Endothelial cell of umbilical vein (primary cell): ENCODE measurements around the gene KIF27. TPM values are rescaled to one million over a fixed set of nuclear protein-coding genes. Genes with fewer than 3 reads are reported as not detected.
"Not testable (repeated sequence)": the region's sequence is repeated elsewhere in the genome, so short reads cannot be mapped to it uniquely, and the experiment has no call there.

Experiments used
- BruUV-seq: library from RNA; stranded (reverse); fragments of 400-500 nt; replicated peaks from 2 replicates; lab custom pipeline; 2021; lab: Mats Ljungman, UMichigan
- CTCF ChIA-PET: fragments of 300-600, 350-600 bp; sonication (Branson Sonifier 250); formaldehyde crosslinking; loops from one replicate; lab custom pipeline; 2021; ENCODE audit warnings: antibody characterized with exemption, inconsistent platforms; lab: Charles Lee
- POLR2A ChIA-PET: fragments of 300-600, 350-600 bp; sonication (Branson Sonifier 250); formaldehyde crosslinking; loops from one replicate; lab custom pipeline; 2021; ENCODE audit warnings: antibody characterized with exemption, inconsistent platforms; lab: Charles Lee
- DNase-seq: peaks from one replicate; pipeline ENCODE4 v3.0.0-alpha.2; 2011; ENCODE audit warnings: low read depth, low spot score
- FAIRE-seq: peaks from 2 replicates; lab custom pipeline; 2011; peaks lifted over from hg19 to GRCh38; lab: Jason Lieb, UNC
- H2AFZ ChIP-seq: 2 replicates; pipeline ENCODE4 v1.6.0; 2012; ENCODE audit warnings: low read depth, low read length, control low read depth, inconsistent platforms
- H3K27ac ChIP-seq: 2 replicates; pipeline ENCODE4 v1.5.1; 2011; ENCODE audit warnings: low read depth, mild to moderate bottlenecking, control low read depth, low read length, moderate library complexity; ENCODE audit not compliant: insufficient read depth
- H3K27me3 ChIP-seq, 2 experiments: 2 replicates each; pipeline versions ENCODE4 v1.6.0 to v1.6.1; 2011; ENCODE audit warnings: low read length in 2 of 2, mixed read lengths in 1 of 2; ENCODE audit not compliant: control insufficient read depth in 2 of 2, insufficient read depth in 2 of 2
- H3K36me3 ChIP-seq, 2 experiments: 2 replicates in 1 of 2; 3 replicates in 1 of 2; pipeline ENCODE4 v1.5.1; 2011; ENCODE audit warnings: low read length in 2 of 2, mild to moderate bottlenecking in 1 of 2, moderate library complexity in 1 of 2; ENCODE audit not compliant: control insufficient read depth in 2 of 2, insufficient read depth in 2 of 2; ENCODE audit errors: extremely low read depth in 1 of 2
- H3K4me1 ChIP-seq: 3 replicates; pipeline ENCODE4 v1.5.1; 2011; ENCODE audit warnings: mild to moderate bottlenecking, low read length; ENCODE audit not compliant: control insufficient read depth, insufficient read depth; ENCODE audit errors: extremely low read depth
- H3K4me2 ChIP-seq: 2 replicates; pipeline ENCODE4 v1.6.1; 2011; ENCODE audit warnings: low read length, control low read depth, mixed read lengths; ENCODE audit not compliant: insufficient read depth
- H3K4me3 ChIP-seq, 3 experiments: fragments of 200-600 bp in 1 of 3; sonication (generic), shearing (Covaris generic) in 1 of 3; replicated peaks in 1 of 3; 2 replicates each; pipeline ENCODE4 v1.5.1; 2011 to 2016; ENCODE audit warnings: control low read depth in 3 of 3, low read length in 3 of 3, mild to moderate bottlenecking in 2 of 3, inconsistent platforms in 1 of 3, low read depth in 1 of 3, moderate library complexity in 1 of 3; ENCODE audit not compliant: insufficient read depth in 1 of 3
- H3K79me2 ChIP-seq: 2 replicates; pipeline ENCODE4 v1.6.0; 2012; ENCODE audit warnings: low read length, inconsistent platforms; ENCODE audit not compliant: control insufficient read depth, insufficient read depth
- H3K9ac ChIP-seq: replicated peaks from 2 replicates; pipeline ENCODE3; 2011; ENCODE audit warnings: low read length, control low read depth; ENCODE audit not compliant: insufficient read depth; ENCODE audit errors: extremely low read depth
- H3K9me1 ChIP-seq: replicated peaks from 3 replicates; pipeline ENCODE4 v1.6.0; 2011; ENCODE audit warnings: mild to moderate bottlenecking, low read length; ENCODE audit not compliant: control insufficient read depth, insufficient read depth; ENCODE audit errors: extremely low read depth
- H3K9me3 ChIP-seq: replicated peaks from 2 replicates; pipeline ENCODE4 v1.5.1; 2012; ENCODE audit warnings: low read length, inconsistent platforms; ENCODE audit not compliant: control insufficient read depth, insufficient read depth
- H4K20me1 ChIP-seq: replicated peaks from 2 replicates; pipeline ENCODE3; 2011; ENCODE audit warnings: mild to moderate bottlenecking, low read length; ENCODE audit not compliant: control insufficient read depth, insufficient read depth; ENCODE audit errors: extremely low read depth
- EZH2 ChIP-seq: IDR thresholded peaks from 2 replicates; pipeline ENCODE4 v1.6.1; 2012; ENCODE audit warnings: borderline replicate concordance, low read depth, mild to moderate bottlenecking, moderate library complexity, low read length, inconsistent platforms; ENCODE audit not compliant: severe bottlenecking
- FOS ChIP-seq: IDR thresholded peaks from 2 replicates; pipeline ENCODE4 v1.6.1; 2011; ENCODE audit warnings: mild to moderate bottlenecking, low read length, moderate library complexity, borderline replicate concordance; ENCODE audit not compliant: insufficient read depth
- GATA2 ChIP-seq: IDR thresholded peaks from 2 replicates; pipeline ENCODE4 v1.7.0; 2011; ENCODE audit warnings: low read depth, mild to moderate bottlenecking, moderate library complexity, mixed read lengths, low read length; ENCODE audit not compliant: insufficient read length, insufficient read depth
- JUN ChIP-seq: IDR thresholded peaks from 2 replicates; pipeline ENCODE4 v1.6.1; 2011; ENCODE audit warnings: borderline replicate concordance, low read depth; ENCODE audit not compliant: insufficient read length, insufficient read depth
- MAX ChIP-seq: IDR thresholded peaks from 2 replicates; pipeline ENCODE4 v1.6.1; 2011; ENCODE audit not compliant: insufficient read depth, insufficient read length
- MYC ChIP-seq: IDR thresholded peaks from one replicate; pipeline ENCODE4 v1.6.1; 2011; ENCODE audit warnings: mild to moderate bottlenecking, low read depth, low read length
- POLR2A ChIP-seq: IDR thresholded peaks from 2 replicates; pipeline ENCODE4 v1.6.1; 2012; ENCODE audit warnings: low read depth, mild to moderate bottlenecking, control low read depth, low read length
- POLR2AphosphoS5 ChIP-seq: IDR thresholded peaks from 2 replicates; pipeline ENCODE4 v1.6.1; 2012; ENCODE audit warnings: low read depth, mild to moderate bottlenecking, control low read depth, low read length, moderate library complexity; ENCODE audit not compliant: insufficient read depth
- dilution Hi-C: fragments of 300-500 bp; cut with MboI; formaldehyde crosslinking; loops from one replicate; pipeline ENCODE4 v1.15.0; 2019; ENCODE audit warnings: low sequenced_read_pairs; ENCODE audit not compliant: extremely low pct_ligation_motif_present
- intact Hi-C: fragments of 100-400 bp; cut with micrococcal nuclease; formaldehyde crosslinking; loops from one replicate; pipeline ENCODE4 v1.10.0; 2022
- polyA plus RNA-seq, 4 experiments: library from polyadenylated mRNA; depleted of rRNA in 3 of 4; stranded (reverse) in 3 of 4; unstranded in 1 of 4; fragments of >200 nt; gene quantifications; 2 replicates each; pipeline versions ENCODE4 v1.2.1 to v1.2.3, GENCODE V29; 2011 to 2012; ENCODE audit warnings: missing spikeins in 1 of 4
- total RNA-seq: library from RNA; stranded (reverse); gene quantifications from 2 replicates; pipeline ENCODE4 v1.2.3, GENCODE V29; 2021
- TF ChIP-seq, protein P1 (sequence below), 2 donors: IDR thresholded peaks; 1 replicate in 1 of 2; 2 replicates in 1 of 2; pipeline ENCODE4 v1.5.1; 2011; ENCODE audit warnings: low read length in 2 of 2, mild to moderate bottlenecking in 2 of 2, moderate library complexity in 2 of 2, control low read depth in 1 of 2, inconsistent platforms in 1 of 2, low read depth in 1 of 2; ENCODE audit not compliant: insufficient read depth in 1 of 2; ENCODE audit errors: extremely low read depth in 1 of 2

Gene KIF27
- total and polyA plus RNA-seq, 2 donors (not counting 3 experiments of a cell fraction or from before 2014, with no cell fraction given), result 0.28 to 3.2 TPM

GRCh38 chr9:83956086-83956435, 34.8 kb upstream of the KIF27 start:
- BruUV-seq, result TSS peak; percentile 48
- ChIA-PET POLR2A (no interaction called here), CTCF (interaction anchor here (0.7 kb wide), 1 partner anchor 305 kb away, joined by 4 read pairs; no protein-coding TSS in a partner anchor)
- peak overlapping the region; percentile 20 to 56 (median 42) for H3K4me3 ChIP-seq
- H4K20me1 ChIP-seq, result no peaks in the 10 kb centered on the region
- peaks cover 12% of the 10 kb centered on the region for H3K4me1 ChIP-seq
- no peaks in the 10 kb centered on the region for H3K9me3 ChIP-seq
- FAIRE-seq (no peak), DNase-seq (no peak)
- no peaks in the 10 kb centered on the region for H3K9me1 ChIP-seq
- intact Hi-C loops (loop anchor here (1.0 to 5.0 kb wide), 2 partner anchors 12 to 34 kb away; partner anchors contain the start of gene KIF27), dilution Hi-C loops (no loop called here)
- H3K79me2 ChIP-seq, result no peaks in the 10 kb centered on the region
- no peaks in the 10 kb centered on the region for H3K36me3 ChIP-seq
- no peak overlapping the region for H3K27ac ChIP-seq
- H3K9ac ChIP-seq, result peak overlapping the region; percentile 26
- TF ChIP-seq MAX (no peak), GATA2 (no peak), POLR2A (no peak), FOS (no peak), EZH2 (no peak), MYC (no peak), POLR2AphosphoS5 (no peak), JUN (no peak)
- TF ChIP-seq, protein P1, sequence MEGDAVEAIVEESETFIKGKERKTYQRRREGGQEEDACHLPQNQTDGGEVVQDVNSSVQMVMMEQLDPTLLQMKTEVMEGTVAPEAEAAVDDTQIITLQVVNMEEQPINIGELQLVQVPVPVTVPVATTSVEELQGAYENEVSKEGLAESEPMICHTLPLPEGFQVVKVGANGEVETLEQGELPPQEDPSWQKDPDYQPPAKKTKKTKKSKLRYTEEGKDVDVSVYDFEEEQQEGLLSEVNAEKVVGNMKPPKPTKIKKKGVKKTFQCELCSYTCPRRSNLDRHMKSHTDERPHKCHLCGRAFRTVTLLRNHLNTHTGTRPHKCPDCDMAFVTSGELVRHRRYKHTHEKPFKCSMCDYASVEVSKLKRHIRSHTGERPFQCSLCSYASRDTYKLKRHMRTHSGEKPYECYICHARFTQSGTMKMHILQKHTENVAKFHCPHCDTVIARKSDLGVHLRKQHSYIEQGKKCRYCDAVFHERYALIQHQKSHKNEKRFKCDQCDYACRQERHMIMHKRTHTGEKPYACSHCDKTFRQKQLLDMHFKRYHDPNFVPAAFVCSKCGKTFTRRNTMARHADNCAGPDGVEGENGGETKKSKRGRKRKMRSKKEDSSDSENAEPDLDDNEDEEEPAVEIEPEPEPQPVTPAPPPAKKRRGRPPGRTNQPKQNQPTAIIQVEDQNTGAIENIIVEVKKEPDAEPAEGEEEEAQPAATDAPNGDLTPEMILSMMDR (IDR thresholded peaks at IDR 0.05; ENCODE audit: extremely low read depth in 1 of 2, insufficient read depth in 1 of 2, low read depth in 1 of 2, low read length in 2 of 2), result no peak
- peak overlapping the region; percentile 80 for H2AFZ ChIP-seq
- no peaks in the 10 kb centered on the region for H3K27me3 ChIP-seq
- peak overlapping the region; percentile 70 for H3K4me2 ChIP-seq

DNA sequence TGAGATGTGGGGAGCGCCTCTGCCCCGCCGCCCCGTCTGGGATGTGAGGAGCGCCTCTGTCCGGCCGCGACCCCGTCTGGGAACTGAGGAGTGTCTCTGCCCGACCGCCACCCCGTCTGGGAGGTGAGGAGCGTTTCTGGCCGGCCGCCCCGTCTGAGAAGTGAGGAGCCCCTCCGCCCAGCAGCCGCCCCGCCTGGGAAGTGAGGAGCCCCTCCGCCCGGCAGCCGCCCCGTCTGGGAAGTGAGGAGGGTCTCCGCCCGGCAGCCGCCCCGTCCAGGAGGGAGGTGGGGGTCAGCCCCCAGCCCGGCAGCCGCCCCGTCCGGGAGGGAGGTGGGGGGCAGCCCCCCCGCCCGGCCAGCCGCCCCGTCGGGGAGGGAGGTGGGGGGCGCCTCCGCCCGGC, 26.9 kb upstream of the KIF27 start:
- H3K9me1 ChIP-seq, H2AFZ ChIP-seq, H3K9ac ChIP-seq, dilution Hi-C loops, H3K4me2 ChIP-seq, H3K36me3 ChIP-seq, H3K79me2 ChIP-seq, H3K27ac ChIP-seq, H3K27me3 ChIP-seq, intact Hi-C loops, H3K4me3 ChIP-seq, H3K9me3 ChIP-seq, POLR2A ChIA-PET, BruUV-seq, CTCF ChIA-PET, DNase-seq, FAIRE-seq, H4K20me1 ChIP-seq, H3K4me1 ChIP-seq: not testable (repeated sequence)
